DMS53 treated with DMSO at 0.1 percent for 48 hours (cell line): ENCODE results near the gene ING2.
A peak's percentile ranks its signal among the peaks of the same experiment; 100 is the strongest.
"Not testable (repeated sequence)": the region's sequence is repeated elsewhere in the genome, so short reads cannot be mapped to it uniquely, and the experiment has no call there.

Experiments used
- DNase-seq: peaks from one replicate; lab custom pipeline; 2025; ENCODE audit not compliant: unreplicated experiment; lab: John Stamatoyannopoulos, UW

Gene ING2

DNA sequence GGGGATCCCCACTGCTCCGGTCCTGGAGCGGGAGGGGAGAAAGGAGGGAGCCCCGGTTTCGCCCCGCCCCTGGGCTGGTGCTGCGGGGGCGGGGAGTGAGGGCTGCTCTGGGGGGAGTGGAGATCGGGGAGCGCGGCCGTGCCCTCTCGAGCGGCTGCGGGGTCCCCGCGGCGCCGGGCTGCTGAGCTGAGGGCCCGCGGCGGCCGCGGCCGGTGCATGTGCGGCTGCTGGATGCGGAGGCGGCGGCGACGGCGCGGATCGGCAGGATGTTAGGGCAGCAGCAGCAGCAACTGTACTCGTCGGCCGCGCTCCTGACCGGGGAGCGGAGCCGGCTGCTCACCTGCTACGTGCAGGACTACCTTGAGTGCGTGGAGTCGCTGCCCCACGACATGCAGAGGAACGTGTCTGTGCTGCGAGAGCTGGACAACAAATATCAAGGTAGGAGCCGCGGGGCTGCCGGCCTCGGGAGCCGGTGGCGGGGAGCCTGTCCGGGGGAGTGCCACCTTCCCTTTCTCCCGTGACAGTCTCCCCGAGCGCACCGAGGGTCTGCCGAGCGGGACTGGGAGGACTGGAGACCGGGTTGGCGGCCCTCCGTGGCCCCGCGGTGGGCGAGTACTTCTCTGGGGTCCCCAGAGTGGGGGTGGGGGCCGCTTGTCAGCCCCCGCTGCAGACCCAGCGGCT, at the start of gene ING2:
Gene ING2 (plus strand): TSS at position 129 of the 681 bp plus-strand sequence. CDS start 138 bp downstream, at position 267.
- peak; percentile 28 for DNase-seq

DNA sequence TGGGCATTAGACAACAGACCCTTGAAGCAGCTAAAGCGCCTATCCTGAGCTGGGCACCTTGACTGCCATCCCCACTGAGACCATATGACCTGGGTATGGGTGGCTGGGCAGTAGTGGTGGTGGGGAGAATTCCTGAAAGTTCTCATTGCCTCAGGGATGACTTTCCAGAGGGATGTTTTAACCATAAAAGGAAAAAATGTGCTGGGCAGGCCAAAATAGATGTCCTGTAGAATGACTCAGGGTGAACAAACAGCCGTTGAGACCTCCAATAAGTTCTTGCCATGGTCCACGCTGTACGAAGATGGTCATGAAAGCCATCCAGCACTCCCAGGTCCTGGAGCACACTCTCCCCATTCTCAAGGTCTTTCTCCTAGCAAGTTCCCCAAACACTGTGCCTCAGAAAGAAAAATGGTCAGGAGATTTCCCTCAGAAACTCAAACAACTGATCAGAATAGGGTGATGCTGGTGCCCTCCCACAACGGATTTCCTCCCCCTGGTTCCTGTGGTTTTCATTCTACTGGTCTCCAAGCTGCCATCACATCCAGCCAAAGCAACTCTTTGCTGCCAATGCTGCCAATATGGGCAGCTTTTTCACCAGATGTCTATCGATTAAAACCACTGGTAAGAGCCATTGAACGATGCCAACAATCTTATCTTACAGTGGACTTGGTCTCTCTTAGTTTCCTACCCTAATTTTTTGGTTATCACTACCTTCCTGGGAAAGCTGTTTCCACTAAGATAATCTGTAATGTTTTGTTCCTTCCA, 49.2 kb upstream of the ING2 start:
- no peak for DNase-seq

GRCh38 chr4:183458005-183458404, 46.9 kb upstream of the ING2 start:
- DNase-seq: no peak

DNA sequence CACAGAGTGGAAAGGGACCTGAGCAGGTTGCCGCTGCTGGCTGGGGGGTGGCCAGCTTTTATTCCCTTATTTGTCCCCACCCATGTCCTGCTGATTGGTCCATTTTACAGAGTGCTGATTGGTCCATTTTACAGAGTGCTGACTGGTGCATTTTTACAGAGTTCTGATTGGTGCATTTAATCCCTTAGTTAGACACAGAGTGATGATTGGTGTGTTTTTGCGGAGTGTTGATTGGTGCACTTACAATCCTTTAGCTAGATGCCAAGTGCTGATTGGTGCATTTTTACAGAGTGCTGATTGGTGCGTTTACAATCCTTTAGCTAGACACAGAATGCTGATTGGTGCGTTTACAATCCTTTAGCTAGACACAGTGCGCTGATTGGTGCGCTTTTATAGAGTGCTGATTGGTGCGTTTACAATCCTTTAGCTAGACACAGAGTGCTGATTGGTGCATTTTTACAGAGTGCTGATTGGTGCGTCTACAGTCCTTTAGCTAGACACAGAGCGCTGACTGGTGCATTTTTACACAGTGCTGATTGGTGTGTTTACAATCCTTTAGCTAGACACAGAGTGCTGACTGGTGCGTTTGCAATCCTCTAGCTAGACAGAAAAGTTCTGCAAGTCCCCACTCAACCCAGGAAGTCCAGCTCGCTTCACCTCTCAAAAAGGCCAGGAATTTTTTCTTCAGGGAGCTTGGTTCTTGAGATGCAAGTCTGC, 40.8 kb upstream of the ING2 start:
- DNase-seq: not testable (repeated sequence)

DNA sequence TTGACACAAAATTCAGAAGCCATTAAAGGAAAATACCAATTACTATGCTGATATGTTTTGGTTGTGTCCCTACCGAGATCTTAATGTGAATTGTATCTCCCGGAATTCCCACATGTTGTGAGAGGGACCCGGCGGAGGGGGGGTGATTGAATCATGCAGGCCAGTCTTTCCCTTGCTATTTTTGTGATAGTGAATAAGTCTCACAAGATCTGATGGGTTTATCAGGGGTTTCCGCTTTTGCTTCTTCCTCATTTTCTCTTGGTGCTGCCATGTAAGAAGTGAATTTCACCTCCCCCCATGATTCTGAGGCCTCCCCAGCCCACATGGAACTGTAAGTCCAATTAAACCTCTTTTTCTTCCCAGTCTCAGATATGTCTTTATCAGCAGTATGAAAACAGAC, 39.0 kb upstream of the ING2 start:
- not testable (repeated sequence) for DNase-seq

- no peak for DNase-seq
Observed at GRCh38 chr4:183467246-183467645, 37.6 kb upstream of the ING2 start.

DNA sequence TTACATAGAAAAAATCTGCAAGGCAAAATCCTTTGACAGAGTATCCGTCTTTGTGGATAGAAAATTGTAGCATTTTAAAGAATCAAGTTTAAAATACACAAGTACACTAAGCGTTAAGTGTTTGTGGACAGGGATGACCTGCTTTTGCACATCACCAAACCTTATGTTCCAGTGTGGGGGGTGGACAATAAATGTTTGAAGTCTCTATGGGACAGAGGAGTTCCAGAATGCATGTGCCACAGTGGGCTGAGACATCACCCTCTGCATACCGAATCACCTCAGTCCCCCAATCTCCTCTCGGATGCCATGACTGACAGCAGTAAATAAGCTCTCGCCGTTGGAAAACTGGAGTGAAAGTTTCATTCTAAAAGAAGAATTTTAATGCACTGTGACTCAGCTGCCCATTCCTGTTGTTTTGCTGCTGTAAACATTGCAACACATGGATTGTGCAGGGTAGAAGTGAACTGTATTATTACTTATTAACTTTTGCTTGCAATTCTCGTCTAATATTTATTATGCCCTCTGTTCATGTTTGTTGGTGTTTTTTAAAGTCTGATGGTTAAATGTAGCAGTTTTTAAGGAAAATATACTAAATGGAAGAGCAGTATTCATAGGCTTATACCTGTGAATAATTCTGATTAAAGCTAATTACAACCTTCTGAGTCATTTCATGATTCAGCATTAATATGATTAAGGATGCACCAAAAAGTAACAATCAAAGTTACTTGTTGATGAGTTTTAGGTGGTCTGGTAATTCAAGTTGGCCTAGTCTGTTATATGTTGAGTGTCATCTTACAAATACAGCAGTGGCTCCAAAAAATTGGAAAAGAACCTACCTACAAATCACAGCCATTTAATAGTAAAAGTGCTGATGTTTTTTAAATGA, 36.4 kb upstream of the ING2 start:
- no peak for DNase-seq

- DNase-seq: no peak
Observed at GRCh38 chr4:183469285-183469684, 35.6 kb upstream of the ING2 start.

DNA sequence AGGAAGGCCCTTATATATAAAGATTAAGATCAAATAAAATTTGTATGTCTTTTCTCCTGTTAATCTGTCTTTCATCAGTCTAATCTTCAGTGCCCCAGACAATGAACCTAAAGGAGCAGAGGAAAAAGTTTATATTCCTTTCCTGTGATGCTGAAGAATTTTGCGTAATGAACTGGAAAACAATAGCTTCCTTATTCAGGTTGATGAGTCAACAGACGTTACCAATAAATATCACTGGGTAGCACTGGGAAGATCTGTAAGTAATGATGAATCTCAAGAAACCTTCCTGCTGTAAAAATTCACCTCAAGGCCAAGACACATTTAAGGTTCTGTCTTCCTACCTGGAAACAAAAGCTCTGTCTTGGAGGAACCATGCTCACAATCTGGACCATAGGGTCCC, 34.9 kb upstream of the ING2 start:
- DNase-seq: no peak

DNA sequence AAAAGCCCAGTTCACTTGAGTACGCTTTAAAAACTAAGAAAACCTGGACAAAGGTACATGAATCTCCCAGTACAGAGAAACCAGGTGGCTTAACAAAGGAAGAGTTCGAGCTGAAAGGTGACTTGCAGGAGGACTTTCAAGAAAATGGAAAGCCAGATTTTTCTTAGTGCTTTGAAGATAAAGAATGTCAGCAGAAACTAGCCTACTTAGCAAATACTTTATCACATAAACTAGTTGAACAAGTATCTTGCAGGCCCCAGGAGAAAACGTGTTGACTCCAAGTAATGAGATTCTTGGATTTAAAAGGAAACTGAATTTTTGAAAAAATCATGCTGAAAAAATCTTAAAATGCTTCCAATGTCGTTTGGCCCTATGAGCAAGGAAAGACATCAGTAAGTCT, 34.0 kb upstream of the ING2 start:
- DNase-seq: no peak

- DNase-seq: peak; percentile 32
Observed at GRCh38 chr4:183471946-183472708, 32.7 kb upstream of the ING2 start.

DNA sequence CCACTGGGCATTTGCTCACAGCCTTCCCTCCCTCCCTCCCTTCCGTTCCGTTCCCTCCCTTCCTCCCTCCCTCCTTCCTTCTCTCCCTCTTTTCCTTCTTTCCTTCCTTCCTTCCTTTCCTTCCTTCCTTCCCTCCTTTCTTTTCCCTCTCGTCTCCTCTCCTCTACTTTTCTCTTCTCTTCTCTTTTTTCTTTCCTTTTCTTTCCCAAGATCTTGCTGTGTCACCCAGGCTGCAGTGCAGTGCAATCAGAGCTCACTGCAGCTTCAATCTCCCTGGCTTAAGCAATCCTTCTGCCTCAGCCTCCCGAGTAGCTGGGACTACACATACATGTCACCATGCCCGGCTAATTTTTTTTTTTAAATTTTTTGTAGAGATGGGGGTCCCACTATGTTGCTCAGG, 26.7 kb upstream of the ING2 start:
- DNase-seq: no peak

DNA sequence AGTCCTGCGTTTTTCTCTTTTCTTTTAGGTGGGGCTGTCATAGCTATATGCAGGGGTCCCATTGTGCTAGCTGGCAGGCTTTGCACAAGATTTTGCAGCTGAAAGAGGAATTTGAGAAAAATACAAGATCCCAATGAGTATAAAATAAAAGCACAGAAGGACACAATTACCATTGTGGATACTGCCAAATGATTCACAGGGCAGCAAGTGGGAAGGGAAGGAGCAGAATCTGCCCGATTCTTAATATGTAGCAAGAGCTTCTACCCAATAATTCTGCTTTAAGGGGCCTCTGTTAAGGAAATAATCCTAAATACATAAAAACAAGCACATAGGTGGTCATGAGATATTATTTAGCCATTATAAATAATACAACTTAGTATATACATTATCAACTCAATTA, 25.9 kb upstream of the ING2 start:
- no peak for DNase-seq

DNA sequence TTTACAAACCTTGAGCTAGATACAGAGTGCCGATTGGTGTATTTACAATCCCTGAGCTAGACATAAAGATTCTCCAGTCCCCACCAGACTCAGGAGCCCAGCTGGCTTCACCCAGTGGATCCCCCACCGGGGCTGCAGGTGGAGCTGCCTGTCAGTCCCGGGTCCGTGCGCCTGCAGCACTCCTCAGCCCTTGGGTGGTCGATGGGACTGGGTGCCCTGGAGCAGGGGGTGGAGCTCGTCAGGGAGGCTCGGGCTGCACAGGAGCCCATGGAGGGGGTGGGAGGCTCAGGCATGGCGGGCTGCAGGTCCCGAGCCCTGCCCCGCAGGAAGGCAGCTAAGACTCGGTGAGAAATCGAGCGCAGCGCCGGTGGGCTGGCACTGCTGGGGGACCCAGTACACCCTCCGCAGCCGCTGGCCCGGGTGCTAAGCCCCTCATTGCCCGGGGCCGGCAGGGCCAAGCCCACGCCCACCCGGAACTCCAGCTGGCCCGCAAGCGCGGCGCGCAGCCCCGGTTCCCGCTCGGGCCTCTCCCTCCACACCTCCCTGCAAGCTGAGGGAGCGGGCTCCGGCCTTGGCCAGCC, 22.3 kb upstream of the ING2 start:
- DNase-seq: not testable (repeated sequence)

- no peak for DNase-seq
Observed at GRCh38 chr4:183483997-183484396, 20.9 kb upstream of the ING2 start.

- no peak for DNase-seq
Observed at GRCh38 chr4:183485411-183486160, 19.3 kb upstream of the ING2 start.

DNA sequence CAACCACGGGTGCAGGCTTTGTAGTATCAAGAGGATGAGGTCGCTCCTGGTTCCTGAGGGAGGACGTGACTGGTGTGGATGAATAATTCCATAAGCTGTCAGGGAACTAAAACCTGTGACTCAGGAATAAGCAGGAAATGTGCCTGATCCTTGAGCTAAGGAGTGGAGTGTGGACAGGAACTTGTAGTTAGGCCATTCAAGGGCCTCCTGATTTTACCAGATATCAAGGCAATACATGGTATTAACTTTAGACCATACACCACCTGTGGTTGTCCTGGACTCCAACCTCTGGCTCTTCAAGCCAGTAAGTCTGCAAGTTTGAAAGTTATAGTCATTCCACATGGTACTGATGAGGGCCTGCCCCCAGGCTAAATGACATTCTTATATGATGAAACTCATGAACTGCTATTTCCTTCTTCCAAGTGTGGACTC, 12.1 kb upstream of the ING2 start:
- no peak for DNase-seq

DNA sequence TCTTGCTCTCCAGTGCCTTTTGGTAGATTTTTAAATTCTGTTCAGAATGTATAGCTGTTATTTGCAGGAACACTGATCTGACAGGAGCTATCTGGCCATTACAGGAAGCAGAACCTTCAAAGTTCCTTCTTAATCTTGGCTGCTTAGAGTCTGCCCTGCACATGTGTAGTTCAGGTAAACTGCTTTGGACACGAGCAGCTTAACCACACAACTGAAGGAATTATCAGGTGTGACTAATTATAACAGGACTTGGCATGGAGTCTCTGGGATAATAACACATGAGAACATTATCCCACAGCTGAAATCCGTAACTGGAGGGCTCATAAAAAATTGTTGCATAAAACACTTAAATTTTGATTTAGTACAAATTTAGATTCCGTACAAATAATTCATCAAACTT, 11.6 kb upstream of the ING2 start:
- DNase-seq: no peak

DNA sequence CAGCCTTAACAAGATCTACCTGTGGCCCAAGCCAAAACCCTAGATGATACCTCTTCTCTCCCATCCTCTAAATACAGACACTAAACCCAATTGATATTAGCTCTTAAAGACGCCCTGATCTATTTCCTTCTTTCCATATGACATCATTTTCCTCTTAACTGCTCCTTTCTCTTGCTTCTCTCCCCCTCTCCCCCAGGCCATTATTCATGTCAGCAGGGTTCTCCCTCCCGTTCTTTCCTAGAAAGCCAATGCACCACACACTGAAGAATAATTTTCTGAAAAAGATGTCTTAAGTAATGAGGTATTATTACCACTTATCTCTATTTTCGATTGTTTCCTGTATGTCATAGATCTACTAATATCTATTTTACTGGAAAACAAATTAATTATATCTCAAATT, 9.7 kb upstream of the ING2 start:
- DNase-seq: no peak
